GM21576 (cell line): Measurements from ENCODE around the gene ARNT2.

Experiments used
- ATAC-seq: cut with Tn5 transposase; IDR thresholded peaks from one replicate; pipeline ENCODE4 v1.9.1; 2021; ENCODE audit warnings: mild to moderate bottlenecking, moderate library complexity; ENCODE audit not compliant: unreplicated experiment

Gene ARNT2

DNA sequence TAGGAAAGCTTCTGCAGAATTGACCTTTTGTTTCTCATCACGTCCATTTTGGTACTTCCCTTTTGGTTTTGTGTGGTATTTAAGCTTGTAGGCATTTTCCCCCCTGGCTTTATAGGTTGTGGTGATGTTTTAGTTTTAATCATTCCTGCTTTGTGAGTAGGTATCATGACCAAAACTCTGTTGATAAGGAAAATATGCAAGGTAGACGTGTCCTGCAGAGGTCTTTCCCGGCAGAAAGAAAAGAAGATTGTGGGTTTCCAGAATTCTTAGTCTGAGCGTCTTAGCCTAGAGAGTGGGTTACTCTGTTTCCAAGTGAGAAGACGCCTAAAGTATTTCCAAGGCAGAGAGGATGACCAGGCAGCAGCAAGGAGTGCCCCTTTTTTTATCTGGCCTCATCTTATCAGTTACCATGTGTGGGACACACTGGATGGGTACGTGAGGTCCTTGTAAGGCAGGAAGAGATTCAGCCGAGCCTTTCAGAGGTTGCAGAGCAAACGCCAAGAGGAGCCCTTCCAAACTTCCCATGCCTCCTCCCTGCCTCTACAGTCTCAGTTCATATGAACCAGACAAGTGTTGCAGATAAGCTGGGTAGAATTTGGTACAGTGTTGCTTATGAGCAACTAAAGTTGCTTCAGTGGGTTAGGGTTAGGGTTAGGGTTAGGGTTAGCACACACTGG is 58.8 kb downstream of the ARNT2 start:
- ATAC-seq = no peak

DNA sequence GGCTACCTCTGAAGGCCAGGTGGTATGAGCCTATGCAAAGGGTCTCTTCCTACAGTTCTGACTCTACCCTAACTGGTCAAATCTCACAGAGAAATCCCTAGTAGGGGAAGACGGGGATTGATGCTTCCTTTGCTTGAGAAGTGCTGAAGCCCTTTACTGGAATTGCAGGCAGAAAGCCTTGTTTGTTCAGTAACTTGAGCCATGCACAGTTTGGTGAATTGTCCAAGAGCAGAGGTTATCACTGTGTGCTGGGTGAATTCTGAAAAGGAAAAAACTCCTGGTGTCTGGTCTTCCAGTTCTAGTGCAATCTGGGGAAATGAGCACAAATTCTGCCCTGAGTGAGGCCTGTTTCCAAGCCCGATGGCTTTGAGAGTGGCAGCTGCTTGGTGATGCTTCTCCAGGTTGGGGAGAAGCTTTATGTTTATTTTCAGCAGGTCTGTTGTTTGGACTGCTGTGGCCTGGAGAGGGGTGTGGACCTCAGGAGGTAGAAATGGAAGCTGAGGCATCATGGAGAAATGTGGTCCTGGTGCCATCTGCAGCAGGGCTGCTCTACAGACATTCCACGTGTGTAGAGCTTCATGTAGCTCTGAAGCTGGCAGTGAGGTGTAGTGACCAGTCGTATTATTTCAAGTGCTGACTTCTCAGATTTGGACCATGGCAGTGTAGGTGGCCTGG is 60.9 kb downstream of the ARNT2 start:
- no peak for ATAC-seq

DNA sequence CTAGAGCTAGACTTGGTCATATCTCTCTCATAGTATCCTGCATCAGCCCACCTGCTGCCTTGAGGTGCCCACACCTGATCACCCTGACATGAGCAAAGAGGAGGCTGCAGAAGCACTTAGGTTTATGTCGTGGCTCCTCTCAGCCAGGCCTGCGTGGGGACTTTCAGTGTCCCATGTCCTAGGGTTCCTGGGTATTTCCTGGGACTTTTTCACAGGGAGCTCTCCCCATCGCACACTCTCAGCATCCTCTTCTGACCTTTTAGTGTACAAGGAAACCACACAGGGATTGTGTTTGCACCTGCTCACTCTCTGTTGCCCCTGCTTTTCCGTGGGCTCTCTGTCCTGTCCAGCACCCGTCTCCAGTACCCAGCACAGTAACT is 61.4 kb downstream of the ARNT2 start:
- ATAC-seq = no peak

DNA sequence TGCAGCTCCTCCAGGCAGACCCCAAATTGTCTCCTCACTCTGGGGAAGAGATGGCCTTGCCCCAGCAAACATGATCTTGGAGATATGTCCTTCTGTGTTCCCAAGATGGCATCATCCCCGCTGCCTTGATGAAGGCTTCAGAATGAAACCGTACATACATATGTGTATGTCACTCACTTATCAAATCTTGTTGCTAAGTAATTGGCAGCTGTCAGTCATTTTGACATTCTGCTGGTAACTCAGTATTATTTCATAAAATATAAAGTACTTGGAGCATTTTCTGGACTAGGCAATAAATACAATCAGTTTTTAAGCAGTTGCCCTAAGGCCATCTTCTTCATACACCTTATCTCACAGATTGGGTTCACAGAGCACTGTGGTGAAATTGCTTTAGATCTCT is 62.4 kb downstream of the ARNT2 start:
- ATAC-seq = no peak

DNA sequence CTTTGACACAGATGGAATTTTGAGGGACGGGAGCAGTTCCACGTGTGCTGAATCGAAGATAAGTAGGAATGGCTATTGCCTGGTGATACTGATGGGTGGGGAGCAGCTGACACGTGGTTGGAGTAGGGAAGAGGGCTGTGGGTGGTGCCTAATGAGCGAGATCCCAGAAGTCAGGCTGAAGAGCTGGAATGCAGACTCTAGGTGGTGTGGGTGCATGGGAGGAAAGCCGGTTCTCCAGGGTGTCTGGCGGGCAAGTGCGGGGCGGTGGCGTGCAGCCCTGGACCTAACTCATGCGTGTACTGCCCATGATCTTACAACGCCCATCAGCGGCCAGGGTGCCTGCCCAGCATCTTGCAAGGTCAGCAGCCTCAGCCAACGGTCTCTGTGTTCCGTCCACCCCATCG is 63.1 kb downstream of the ARNT2 start:
- ATAC-seq = no peak

DNA sequence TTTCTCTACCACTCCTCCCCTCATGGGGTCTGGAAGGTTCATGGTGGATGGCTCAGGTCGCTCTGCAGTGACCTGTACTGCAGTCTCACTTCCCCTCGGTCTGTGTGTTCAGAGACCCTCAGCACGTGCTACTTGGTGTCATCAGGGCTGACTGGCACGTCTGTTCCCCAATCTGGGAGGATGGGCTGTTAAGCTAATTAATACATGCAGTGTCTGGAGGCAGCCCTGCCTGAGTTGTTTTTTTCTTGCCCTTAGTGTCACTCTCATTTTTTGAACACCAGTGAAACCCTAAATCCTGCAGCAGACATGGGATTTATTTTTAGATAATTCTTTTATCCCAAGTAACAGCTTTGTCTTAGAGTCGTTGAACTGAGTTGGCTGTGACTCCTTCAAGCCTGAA is 64.6 kb downstream of the ARNT2 start:
- no peak for ATAC-seq

DNA sequence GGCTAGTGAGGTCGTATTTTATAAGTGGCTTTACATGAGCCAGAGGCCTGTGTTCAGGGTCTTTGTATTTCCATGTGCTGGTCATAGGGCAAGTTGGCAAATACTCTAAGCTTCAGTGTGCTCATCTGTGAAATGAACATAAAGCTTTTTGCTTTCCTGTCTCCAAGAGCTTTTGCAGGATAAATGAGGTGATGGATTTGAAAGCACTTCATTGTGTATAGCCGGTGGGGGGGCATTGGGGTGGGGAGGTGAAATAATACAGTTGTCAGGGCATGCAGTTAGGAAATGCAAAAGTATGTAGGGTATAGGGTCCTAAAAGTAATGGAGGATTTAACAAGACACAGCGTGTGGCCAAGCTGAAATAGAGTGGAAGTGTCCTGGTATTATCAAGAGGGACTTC is 67.7 kb downstream of the ARNT2 start:
- ATAC-seq = no peak

DNA sequence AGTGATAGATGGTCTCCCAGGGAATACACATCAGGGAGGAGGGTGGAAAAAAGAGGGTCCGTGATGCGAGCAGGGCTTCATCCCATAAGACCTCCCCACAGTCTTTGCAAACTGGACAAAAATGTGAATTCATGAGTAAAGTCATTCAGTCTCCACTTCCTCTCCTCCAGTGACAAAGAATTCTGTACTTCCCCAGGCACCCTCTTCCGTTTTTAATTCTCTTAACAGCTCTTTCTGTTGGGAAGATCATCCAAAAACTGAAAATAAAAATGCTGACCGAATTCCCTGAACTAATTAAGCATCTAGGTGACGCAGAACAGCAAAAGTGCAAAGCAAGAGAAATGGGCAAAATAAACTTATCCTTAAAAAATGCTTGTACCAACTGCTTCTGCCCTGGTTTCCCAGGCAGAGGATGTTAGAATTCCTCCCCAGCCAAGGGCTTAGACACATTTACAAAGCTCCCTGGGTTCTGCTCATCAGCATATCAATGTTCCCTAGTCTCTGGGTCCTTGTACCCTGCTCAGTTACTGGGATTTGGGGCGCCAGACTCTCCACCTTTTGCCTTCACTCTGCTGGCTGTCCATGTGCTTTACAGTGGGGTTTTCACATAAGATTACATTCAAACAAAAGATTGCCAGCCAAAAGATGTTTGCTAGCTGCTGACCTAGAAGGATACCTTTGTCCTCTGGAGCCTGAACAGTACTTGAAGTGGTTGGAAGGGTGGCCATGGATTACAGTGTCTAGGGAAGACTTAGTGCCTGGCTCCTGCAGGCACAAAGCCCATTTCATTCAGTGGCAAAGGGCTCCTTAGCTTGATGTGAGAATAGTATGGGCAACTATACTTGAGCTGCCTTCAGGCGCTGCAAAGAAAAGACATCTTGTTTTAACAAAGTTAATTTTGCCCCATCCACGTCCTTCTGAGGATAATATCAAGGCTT is 69.4 kb downstream of the ARNT2 start:
- no peak for ATAC-seq

DNA sequence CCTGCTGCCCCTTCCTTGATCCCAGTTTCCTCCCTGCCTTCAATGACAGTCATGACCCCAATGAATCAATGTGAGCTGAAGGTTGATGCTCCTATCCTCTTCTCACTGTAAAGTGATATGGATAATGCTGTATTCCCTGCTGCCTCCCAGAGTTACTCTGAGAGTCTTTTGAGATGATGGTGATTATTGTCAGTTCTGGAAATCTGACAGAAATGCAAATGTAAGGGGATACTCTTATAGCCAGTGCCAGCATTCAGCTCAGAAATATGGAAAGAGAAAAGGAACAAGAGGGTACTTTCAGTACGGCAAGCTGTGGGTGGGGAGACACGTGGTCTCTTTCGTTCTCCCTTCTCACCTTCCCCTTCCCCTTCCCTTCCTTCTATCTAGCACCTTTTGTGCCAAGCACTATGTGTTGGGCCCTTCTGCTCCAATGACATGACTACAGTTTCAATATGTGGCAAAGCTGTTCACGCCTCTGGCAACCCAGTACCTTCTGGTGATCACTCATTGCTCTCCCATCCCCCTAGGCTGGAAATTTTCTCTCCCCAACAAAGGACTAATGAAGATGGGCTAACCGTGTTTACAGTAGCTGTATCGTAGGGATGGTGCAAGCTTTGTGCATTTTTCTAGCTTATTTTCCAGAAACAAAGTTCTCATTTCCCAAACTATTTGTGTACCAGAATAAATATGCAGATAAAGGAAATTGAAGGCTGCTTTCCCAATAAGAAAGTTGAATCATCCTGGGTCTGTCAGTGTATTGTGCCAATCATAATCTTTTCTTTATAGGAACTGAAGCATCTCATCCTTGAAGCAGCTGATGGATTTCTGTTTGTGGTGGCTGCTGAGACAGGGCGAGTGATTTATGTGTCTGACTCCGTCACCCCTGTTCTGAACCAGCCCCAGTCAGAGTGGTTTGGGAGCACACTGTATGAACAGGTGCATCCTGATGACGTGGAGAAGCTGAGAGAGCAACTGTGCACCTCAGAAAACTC is 70.3 kb downstream of the ARNT2 start:
- no peak for ATAC-seq

DNA sequence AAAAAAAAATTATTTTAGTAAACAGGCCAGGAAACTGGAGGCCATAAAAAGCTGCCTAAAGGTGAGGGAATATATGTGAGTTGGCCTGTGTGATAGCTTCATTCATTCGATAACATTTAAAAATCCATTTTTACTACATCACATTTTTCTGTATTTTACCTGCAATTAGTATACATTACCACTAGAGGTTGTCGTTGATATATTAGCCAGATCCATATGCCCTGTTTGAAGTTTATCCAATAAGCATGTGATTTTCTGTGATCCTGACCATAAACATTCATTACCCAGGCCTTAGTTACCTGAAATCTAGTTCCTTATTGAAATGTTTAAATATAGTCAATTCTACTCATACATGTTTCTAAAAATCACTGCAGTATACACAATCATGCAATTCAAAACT is 71.4 kb downstream of the ARNT2 start:
- ATAC-seq = no peak

DNA sequence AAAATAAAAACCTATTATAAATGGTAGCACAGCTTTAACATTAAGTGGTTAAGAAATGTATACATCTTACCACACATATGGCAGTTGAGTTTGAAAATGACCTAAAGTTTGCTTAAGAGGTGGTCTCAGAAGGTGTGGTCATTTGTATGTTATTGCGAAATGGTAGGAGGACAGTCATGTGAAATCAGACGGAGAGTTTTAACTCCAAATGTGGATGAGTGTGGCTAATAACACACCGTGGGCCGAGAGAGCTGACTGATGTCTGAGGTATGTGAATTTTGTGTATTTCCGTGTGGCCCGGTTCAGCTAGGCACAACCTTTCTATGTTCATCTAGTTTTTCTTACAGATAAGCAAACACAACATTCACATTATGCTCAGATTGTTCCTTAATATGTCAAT is 71.9 kb downstream of the ARNT2 start:
- no peak for ATAC-seq

DNA sequence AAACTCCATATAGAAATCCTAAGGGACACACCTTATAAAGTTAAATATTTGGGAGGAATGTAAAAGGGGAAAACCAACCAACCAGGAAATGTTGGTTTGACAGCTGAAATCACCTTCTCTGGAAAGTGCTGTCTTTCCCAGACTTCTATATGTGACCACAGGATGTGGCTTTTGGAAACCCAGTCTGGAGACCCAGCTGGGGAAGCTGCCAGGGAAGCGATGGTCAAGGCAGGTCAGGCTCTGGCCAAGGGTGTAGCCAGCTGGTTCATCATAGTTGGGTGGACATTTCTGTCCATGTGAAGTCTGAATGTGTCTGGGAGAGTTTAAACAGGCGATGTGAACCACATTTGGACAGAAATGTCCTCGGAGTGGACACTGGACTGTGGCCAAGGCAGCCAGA is 73.9 kb downstream of the ARNT2 start:
- no peak for ATAC-seq

DNA sequence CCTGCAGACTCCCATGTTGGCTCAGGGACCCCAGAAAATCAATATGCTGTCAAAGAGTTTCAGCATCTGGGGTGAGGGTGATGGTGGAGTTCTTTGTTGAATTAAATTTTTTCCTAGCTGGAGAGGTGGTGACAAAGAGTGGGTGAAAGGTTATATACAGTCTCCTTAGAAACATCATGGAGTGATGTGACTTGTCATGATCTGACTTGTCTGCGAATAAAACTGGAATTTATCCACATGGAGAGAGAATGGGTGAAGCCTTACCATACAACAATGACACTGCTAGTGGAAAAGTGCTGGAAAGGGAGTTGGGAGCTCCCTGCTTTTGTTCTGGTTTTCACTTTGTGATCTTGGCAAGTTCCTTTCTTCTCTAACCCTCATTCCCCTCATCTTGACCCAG is 75.0 kb downstream of the ARNT2 start:
- no peak for ATAC-seq

DNA sequence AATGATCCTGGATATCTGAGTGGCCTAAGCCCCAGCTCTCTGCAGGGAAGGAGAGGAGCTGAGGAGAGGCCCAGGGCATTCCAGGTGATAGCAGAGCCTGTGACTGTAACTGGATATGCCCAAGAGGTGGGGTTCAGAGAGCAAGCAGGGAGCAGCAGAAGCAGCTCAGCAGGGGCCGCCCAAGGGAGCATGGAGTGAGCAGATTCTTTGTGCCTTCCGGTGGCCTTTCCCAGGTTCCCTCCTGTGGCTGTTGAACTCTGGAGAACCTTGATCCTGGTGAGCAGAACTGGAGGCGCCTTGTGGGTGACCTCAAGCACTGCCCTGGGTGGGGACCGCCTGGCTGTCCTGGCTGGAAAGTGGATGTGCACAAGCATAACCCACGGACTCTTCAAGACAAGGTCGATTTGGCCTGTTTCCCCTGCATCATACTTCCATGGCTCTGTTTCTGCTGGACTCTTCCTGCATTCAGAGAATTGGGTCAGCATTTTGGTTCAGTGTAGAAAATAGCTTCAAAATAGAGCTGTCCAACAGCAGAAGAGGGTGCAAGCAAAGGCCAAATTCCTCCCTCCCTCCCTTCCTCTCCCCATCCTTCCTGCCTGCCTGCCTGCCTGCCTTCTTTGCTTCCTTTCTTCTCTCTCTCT is 76.1 kb downstream of the ARNT2 start:
- ATAC-seq = no peak

DNA sequence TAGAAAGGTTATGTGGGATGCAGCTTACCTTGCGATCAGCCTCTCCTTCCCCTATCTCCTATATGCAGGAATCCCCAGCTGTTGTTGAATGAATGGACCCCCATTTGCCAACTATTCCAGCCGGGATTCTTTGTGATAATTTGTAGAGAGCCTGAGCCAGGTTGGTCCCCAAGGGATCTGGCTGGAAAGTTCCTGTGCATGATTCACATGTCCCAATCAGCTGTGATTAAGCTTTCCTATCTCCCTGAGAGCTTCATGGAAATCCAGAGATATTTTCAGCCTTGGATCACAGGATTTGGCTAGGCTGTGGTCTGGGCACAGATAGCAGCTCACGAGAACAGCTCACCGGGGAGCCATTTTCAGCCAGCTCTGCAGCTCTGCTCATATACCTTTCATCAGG is 76.7 kb downstream of the ARNT2 start:
- no peak for ATAC-seq

DNA sequence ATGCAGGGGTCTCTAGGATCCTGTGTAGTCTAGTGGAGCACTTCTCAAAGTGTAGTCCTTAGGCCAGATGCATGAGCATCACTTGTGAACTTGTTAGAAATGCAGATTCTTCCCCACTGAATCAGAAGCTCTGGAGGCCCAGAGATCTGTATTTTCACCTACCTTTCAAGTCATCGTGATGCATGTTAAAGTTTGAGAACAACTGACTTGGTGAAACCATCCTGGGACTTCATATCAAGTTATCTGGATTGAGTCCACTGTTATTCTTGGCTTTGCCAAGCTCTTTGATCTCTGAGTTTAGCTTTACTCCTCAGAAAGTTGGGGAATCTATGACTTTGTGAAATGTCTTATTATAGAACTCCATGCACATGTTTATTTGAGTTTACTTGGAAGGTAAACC is 78.5 kb downstream of the ARNT2 start:
- ATAC-seq = no peak

DNA sequence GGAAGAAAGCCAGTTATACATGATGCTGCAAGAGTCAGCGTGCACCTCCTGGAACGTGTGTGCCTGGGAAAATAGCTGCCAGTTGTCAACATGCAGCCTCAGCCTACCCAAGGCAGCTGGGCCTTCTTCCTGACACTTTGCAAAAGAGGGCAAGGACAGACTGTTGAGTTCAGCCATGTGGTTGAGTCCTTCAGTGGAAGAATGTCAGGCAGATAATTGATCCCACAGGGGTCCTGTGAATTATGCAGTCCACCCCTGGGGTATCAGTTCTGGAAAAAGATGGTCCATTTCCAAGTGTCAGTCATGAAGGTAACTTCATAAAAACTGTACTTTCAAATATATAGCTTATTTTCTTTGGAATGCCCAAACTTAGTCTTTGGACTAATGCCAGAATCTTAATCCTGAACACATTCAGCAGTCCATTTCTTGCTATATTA is 79.6 kb downstream of the ARNT2 start:
- ATAC-seq = no peak

DNA sequence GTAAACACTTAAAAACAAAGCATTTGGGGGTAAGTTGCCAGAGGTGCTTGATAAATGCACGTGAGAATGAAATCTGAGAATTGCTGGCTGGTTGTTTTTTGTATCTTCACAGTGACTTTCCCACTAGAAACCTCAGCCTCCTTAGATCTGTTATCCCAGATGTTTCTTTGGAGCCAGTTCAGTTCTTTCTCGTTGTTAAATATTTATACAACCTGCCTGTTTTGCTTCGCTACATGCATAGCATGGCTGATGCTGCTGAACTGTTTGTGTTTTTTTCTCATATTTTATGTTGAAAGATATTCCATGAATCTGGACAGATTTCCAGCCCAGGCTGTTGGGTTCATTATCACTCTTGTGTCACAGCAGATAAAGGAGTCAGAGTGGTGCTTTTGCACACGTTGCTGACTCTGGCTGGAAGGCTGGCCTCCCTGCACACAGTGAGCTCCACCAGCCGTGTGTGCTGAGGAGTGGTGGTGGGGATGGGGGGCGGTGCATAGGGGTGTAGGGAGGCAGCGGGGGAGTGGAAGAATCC is 80.2 kb downstream of the ARNT2 start:
- ATAC-seq = no peak

DNA sequence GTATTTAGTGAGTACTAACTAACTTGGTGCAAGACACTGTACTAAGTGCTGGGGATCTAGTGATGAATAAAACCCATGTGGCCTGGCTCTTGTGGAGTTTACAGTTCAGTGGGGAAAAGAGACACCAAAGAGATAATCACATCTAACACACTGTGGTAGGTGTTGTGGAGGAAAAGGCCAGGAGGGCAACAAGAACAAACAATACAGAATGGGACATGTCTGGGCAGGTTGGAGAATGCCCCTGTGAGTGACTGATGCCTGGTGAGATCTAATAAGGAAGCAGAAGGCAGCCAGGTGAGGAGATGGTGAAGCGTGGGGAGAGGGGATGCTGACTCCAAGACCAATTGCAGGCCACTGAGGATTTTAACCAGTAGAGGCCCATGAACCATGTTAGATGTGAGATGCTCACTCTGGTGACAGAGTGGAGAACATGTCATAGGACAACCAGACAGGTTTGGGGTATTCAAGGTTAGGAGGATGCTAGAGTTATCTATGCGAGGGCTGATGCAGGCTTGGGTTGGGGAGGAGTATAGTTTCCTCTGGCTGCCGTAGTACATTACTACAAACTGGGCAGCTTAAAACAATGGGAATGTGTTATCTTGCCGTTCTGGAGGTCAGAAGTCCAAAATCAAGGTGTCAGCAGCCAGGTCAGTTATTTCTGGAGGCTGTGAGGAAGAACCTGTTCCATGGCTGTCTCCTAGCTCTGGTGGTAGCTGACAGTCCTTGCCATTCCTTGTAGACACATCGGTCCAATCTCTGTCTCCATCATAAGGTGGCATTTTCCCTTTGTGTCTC is 81.4 kb downstream of the ARNT2 start:
- ATAC-seq = no peak
